Measurements from ENCODE around the gene IKZF1. TPM values are rescaled to one million over a fixed set of nuclear protein-coding genes. Genes with fewer than 3 reads are reported as not detected.

IKZF1 gene
- total RNA-seq, 1 donor from 2014 or later, result 1.2 TPM

- FAIRE-seq, result no peak
These were observed 121.9 kb downstream of the IKZF1 start for GRCh38 chr7:50426280-50427045.

GRCh38 chr7:50427518-50427917 is 123.0 kb downstream of the IKZF1 start:
- DNase-seq (ENCODE audit: low spot score in 2 of 2) (no peak), FAIRE-seq (no peak)

More at GRCh38 chr7:50426280-50427045, 121.9 kb downstream of the IKZF1 start:
- no peak for DNase-seq (ENCODE audit: low spot score in 2 of 2)

GRCh38 chr7:50428911-50429310 is 124.4 kb downstream of the IKZF1 start:
- DNase-seq (ENCODE audit: low spot score in 2 of 2), result no peak
- no peak for FAIRE-seq

GRCh38 chr7:50431316-50431715 is 126.8 kb downstream of the IKZF1 start:
- DNase-seq (ENCODE audit: low spot score in 2 of 2) (no peak), FAIRE-seq (no peak)

- DNase-seq (ENCODE audit: low spot score in 2 of 2) (no peak), FAIRE-seq (no peak)
These were observed 127.3 kb downstream of the IKZF1 start for GRCh38 chr7:50431722-50432305.

GRCh38 chr7:50436133-50436806 is 131.8 kb downstream of the IKZF1 start:
- FAIRE-seq (no peak), DNase-seq (ENCODE audit: low spot score in 2 of 2) (no peak)

GRCh38 chr7:50446542-50446960 is 142.0 kb downstream of the IKZF1 start:
- DNase-seq (ENCODE audit: low spot score in 2 of 2) (no peak), FAIRE-seq (no peak)

GRCh38 chr7:50448823-50449222 is 144.3 kb downstream of the IKZF1 start:
- DNase-seq (ENCODE audit: low spot score in 2 of 2), result no peak
- no peak for FAIRE-seq

GRCh38 chr7:50449501-50449880 is 145.0 kb downstream of the IKZF1 start:
- DNase-seq (ENCODE audit: low spot score in 2 of 2) (no peak), FAIRE-seq (no peak)

- DNase-seq (ENCODE audit: low spot score in 2 of 2) (peak; percentile 69 to 74), FAIRE-seq (no peak)
These were observed 145.5 kb downstream of the IKZF1 start, which contains the start of gene FIGNL1 for GRCh38 chr7:50449881-50450589. TSS of gene FIGNL1 (minus strand) at chr7:50450350. CDS start at chr7:50447287, 3,063 bp downstream.

- DNase-seq (ENCODE audit: low spot score in 2 of 2) (no peak), FAIRE-seq (no peak)
These were observed 146.1 kb downstream of the IKZF1 start for GRCh38 chr7:50450590-50451032.

Small RNA genes lying within 50 kb of the gene (small RNA-seq; reads per million reads assigned to genes)
- gene RNU6-1091P, result not detected

Other genes with a start within 250 kb of the IKZF1 start
- gene ZPBP, start 211.5 kb upstream of the IKZF1 start, total RNA-seq, result 0.41 TPM
- 42.4 TPM for gene FIGNL1, start 145.6 kb downstream of the IKZF1 start, total RNA-seq